ENCODE measurements around the gene CNIH1. TPM values are rescaled to one million over a fixed set of nuclear protein-coding genes. Genes with fewer than 3 reads are reported as not detected.

CNIH1 gene
- polyA plus RNA-seq, 1 of the 3 experiments (the other 2 are of a cell fraction): 145 TPM

- Histone ChIP-seq H3K27ac (ENCODE audit: low read depth in 2 of 2, low read length in 1 of 2) (no peak overlapping the region), H3K79me2 (ENCODE audit: insufficient read depth) (peaks cover 17% of the 10 kb centered on the region), H3K9me3 (no peaks in the 10 kb centered on the region), H3F3A (replicated peaks; ENCODE audit: insufficient read depth) (peaks cover 8% of the 10 kb centered on the region), H4K20me1 (ENCODE audit: insufficient read depth) (no peaks in the 10 kb centered on the region), H3K9me2 (no peaks in the 10 kb centered on the region), H3K4me1 (ENCODE audit: control insufficient read depth in 1 of 2, insufficient read depth in 2 of 2, low read depth in 1 of 2, low read length in 1 of 2) (peaks cover 6 to 17% of the 10 kb centered on the region in 2 experiments; a peak in 3 of 4 replicates), H3K4me3 (ENCODE audit: low read depth in 2 of 2, low read length in 1 of 2) (no peak overlapping the region), H3K9ac (no peak overlapping the region), H2AFZ (ENCODE audit: low read depth) (no peak overlapping the region), H3K36me3 (replicated peaks in 1 of 2; ENCODE audit: control insufficient read depth in 1 of 2, insufficient read depth in 2 of 2, low read length in 1 of 2) (peaks cover 53 to 57% of the 10 kb centered on the region in 2 experiments), H3K4me2 (no peak overlapping the region), H3K27me3 (ENCODE audit: insufficient read depth) (no peaks in the 10 kb centered on the region)
- ChIA-PET POLR2A (no interaction called here), CTCF (interaction anchor here (1.0 to 1.7 kb wide), 3 partner anchors 8 to 34 kb away, joined by 3 to 6 read pairs (median 3); no protein-coding TSS in a partner anchor)
- 92% methylated on average over 2 of the region's 2 CpGs for WGBS (ENCODE audit: low lambda C conversion rate)
- no peak for DNase-seq
- TF ChIP-seq, protein P1, sequence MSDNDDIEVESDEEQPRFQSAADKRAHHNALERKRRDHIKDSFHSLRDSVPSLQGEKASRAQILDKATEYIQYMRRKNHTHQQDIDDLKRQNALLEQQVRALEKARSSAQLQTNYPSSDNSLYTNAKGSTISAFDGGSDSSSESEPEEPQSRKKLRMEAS (IDR thresholded peaks at IDR 0.05; ENCODE audit: low read depth): no peak
- no peak for TF ChIP-seq FOXJ3 (CRISPR knock-in tag; IDR thresholded peaks at IDR 0.05)
- TF ChIP-seq NRF1 (IDR thresholded peaks at IDR 0.05; ENCODE audit: low read depth, low read length): no peak
- TF ChIP-seq RFX5 (IDR thresholded peaks at IDR 0.05; ENCODE audit: low read length): no peak
- TF ChIP-seq FOXM1 (IDR thresholded peaks at IDR 0.05; ENCODE audit: low read depth): no peak
- TF ChIP-seq RCOR1 (IDR thresholded peaks at IDR 0.05; ENCODE audit: low read length): no peak
- no peak for TF ChIP-seq REST (IDR thresholded peaks at IDR 0.05; ENCODE audit: low read depth, low read length)
Observed at GRCh38 chr14:54474232-54474793, 33.1 kb upstream of the CNIH1 start.

- Histone ChIP-seq H3K4me3 (ENCODE audit: low read depth in 2 of 2, low read length in 1 of 2) (no peak overlapping the region), H2AFZ (ENCODE audit: low read depth) (no peak overlapping the region), H3K9ac (no peak overlapping the region), H3K4me2 (no peak overlapping the region), H3K9me3 (no peaks in the 10 kb centered on the region), H3K27me3 (ENCODE audit: insufficient read depth) (no peaks in the 10 kb centered on the region), H3K79me2 (ENCODE audit: insufficient read depth) (peaks cover 10% of the 10 kb centered on the region; the same call in 1 of the 2 replicates), H3F3A (replicated peaks; ENCODE audit: insufficient read depth) (peaks cover 5% of the 10 kb centered on the region), H3K4me1 (ENCODE audit: control insufficient read depth in 1 of 2, insufficient read depth in 2 of 2, low read depth in 1 of 2, low read length in 1 of 2) (peaks cover 6 to 17% of the 10 kb centered on the region in 2 experiments; a peak in 3 of 4 replicates), H3K36me3 (replicated peaks in 1 of 2; ENCODE audit: control insufficient read depth in 1 of 2, insufficient read depth in 2 of 2, low read length in 1 of 2) (peaks cover 33 to 38% of the 10 kb centered on the region in 2 experiments), H3K27ac (ENCODE audit: low read depth in 2 of 2, low read length in 1 of 2) (no peak overlapping the region), H4K20me1 (ENCODE audit: insufficient read depth) (no peaks in the 10 kb centered on the region), H3K9me2 (no peaks in the 10 kb centered on the region)
- 99% methylated on average over 4 of the region's 4 CpGs for WGBS (ENCODE audit: low lambda C conversion rate)
- ChIA-PET POLR2A (interaction anchor here (0.6 kb wide), 1 partner anchor 170 kb away, joined by 4 read pairs; no protein-coding TSS in a partner anchor), CTCF (no interaction called here)
- no peak for TF ChIP-seq MEF2A (IDR thresholded peaks at IDR 0.05; ENCODE audit: borderline replicate concordance, low read depth)
- TF ChIP-seq TCF12 (IDR thresholded peaks at IDR 0.05): no peak
- TF ChIP-seq REST (IDR thresholded peaks at IDR 0.05; ENCODE audit: low read depth, low read length): no peak
- TF ChIP-seq, protein P2, sequence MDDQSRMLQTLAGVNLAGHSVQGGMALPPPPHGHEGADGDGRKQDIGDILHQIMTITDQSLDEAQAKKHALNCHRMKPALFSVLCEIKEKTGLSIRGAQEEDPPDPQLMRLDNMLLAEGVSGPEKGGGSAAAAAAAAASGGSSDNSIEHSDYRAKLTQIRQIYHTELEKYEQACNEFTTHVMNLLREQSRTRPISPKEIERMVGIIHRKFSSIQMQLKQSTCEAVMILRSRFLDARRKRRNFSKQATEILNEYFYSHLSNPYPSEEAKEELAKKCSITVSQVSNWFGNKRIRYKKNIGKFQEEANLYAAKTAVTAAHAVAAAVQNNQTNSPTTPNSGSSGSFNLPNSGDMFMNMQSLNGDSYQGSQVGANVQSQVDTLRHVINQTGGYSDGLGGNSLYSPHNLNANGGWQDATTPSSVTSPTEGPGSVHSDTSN (IDR thresholded peaks at IDR 0.05): no peak
- no peak for TF ChIP-seq YY1 (IDR thresholded peaks at IDR 0.05; ENCODE audit: low read depth)
- no peak for TF ChIP-seq TEAD4 (IDR thresholded peaks at IDR 0.05; ENCODE audit: borderline replicate concordance, insufficient read depth)
- TF ChIP-seq TAF1 (IDR thresholded peaks at IDR 0.05; ENCODE audit: borderline replicate concordance, low read depth, low read length): no peak
- DNase-seq: no peak
Observed at GRCh38 chr14:54472315-54472714, 31.1 kb upstream of the CNIH1 start.
